HepG2 (cell line): Measurements from ENCODE around the gene NBPF20. TPM values are rescaled to one million over a fixed set of nuclear protein-coding genes. Genes with fewer than 3 reads are reported as not detected.
"Not testable (repeated sequence)": the region's sequence is repeated elsewhere in the genome, so short reads cannot be mapped to it uniquely, and the experiment has no call there.

Experiments used
- ATF2 ChIP-seq: sonication (generic); formaldehyde crosslinking; IDR thresholded peaks from 2 replicates; pipeline ENCODE4 v1.4.0; 2020; ENCODE audit warnings: missing genetic modification reagents
- DR1 ChIP-seq: sonication (generic); formaldehyde crosslinking; IDR thresholded peaks from 2 replicates; pipeline ENCODE4 v1.8.0; 2021; ENCODE audit warnings: mild to moderate bottlenecking, missing genetic modification reagents, inconsistent platforms
- GABPA ChIP-seq, 2 experiments: IDR thresholded peaks; 2 replicates each; pipeline ENCODE4 v1.6.1; 2011 to 2016; ENCODE audit warnings: low read depth in 2 of 2, low read length in 1 of 2, missing biosample characterization in 1 of 2, missing genetic modification characterization in 1 of 2
- MAFF ChIP-seq: IDR thresholded peaks from 2 replicates; pipeline ENCODE4 v1.6.1; 2011; ENCODE audit warnings: low read depth, low read length, improper control_type of control experiment
- MED1 ChIP-seq: sonication (generic); formaldehyde crosslinking; IDR thresholded peaks from 2 replicates; pipeline ENCODE4 v1.4.0; 2020; ENCODE audit warnings: missing genetic modification reagents
- MED13 ChIP-seq: sonication (generic); formaldehyde crosslinking; IDR thresholded peaks from 2 replicates; pipeline ENCODE4 v1.5.0; 2020; ENCODE audit warnings: missing genetic modification reagents
- MIER2 ChIP-seq: IDR thresholded peaks from 2 replicates; pipeline ENCODE4 v1.6.1; 2016; ENCODE audit warnings: missing biosample characterization, missing genetic modification reagents
- POLR2AphosphoS5 ChIP-seq: IDR thresholded peaks from 2 replicates; pipeline ENCODE4 v1.6.1; 2012; ENCODE audit warnings: low read depth, low read length
- PRDM10 ChIP-seq: sonication (generic); formaldehyde crosslinking; IDR thresholded peaks from 2 replicates; pipeline ENCODE4 v1.4.0; 2020; ENCODE audit warnings: low read depth, missing genetic modification reagents
- SIN3A ChIP-seq: IDR thresholded peaks from 2 replicates; pipeline ENCODE4 v1.6.1; 2011; ENCODE audit warnings: low read depth, mild to moderate bottlenecking, control low read depth, low read length, borderline replicate concordance
- SP1 ChIP-seq, 2 experiments: fragments of 450-650 bp in 1 of 2; sonication (generic) in 1 of 2; formaldehyde crosslinking in 1 of 2; IDR thresholded peaks; 2 replicates each; pipeline versions ENCODE4 v1.4.0 to v1.6.1; 2016 to 2020; ENCODE audit warnings: missing genetic modification reagents in 1 of 2
- ZGPAT ChIP-seq: IDR thresholded peaks from 2 replicates; pipeline ENCODE4 v1.6.1; 2016; ENCODE audit warnings: mild to moderate bottlenecking
- ZKSCAN8 ChIP-seq: IDR thresholded peaks from 2 replicates; pipeline ENCODE4 v1.6.1; 2016; ENCODE audit warnings: borderline replicate concordance, missing genetic modification reagents, missing compliant biosample characterization
- ZNF275 ChIP-seq: sonication (generic); formaldehyde crosslinking; IDR thresholded peaks from 2 replicates; pipeline ENCODE4 v1.8.0; 2022; ENCODE audit warnings: missing genetic modification reagents, mild to moderate bottlenecking, inconsistent platforms, borderline replicate concordance
- ZNF777 ChIP-seq: sonication (generic); formaldehyde crosslinking; IDR thresholded peaks from 2 replicates; pipeline ENCODE4 v1.4.0; 2020; ENCODE audit warnings: missing genetic modification reagents
- polyA plus RNA-seq, 8 experiments: library from polyadenylated mRNA; depleted of rRNA in 3 of 8; stranded (reverse) in 7 of 8; unstranded in 1 of 8; fragments of >200 nt; fragmentation: Illumina TruSeq in 4 of 8; extraction: Trizol in 4 of 8; gene quantifications; 2 replicates each; pipeline versions ENCODE4 v1.2.1 to v1.2.3, GENCODE V29; 2011 to 2016; ENCODE audit warnings: low read depth in 4 of 8, missing spikeins in 1 of 8, mixed read lengths in 1 of 8; ENCODE audit not compliant: insufficient read depth in 1 of 8
- total RNA-seq, 5 experiments: library from RNA; depleted of rRNA; stranded (reverse); fragments of >200 nt; fragmentation: Illumina TruSeq; extraction: Trizol; gene quantifications; 2 replicates each; pipeline ENCODE4 v1.2.3, GENCODE V29; 2016; ENCODE audit warnings: low read depth in 1 of 5

The NBPF20 gene
- total and polyA plus RNA-seq, 2 of the 13 experiments (the other 11 are each of a cell fraction or from before 2014, with no cell fraction given): 3.0 to 3.1 TPM

- peak; percentile 68 for TF ChIP-seq ZGPAT (CRISPR knock-in tag)
- peak; percentile 74 for TF ChIP-seq MAFF
- TF ChIP-seq MED13 (CRISPR knock-in tag): peak; percentile 63; the same call in 1 of the 2 replicates
- TF ChIP-seq ATF2: 0 out of 2 replicates have a peak, but pooled peaks have one; percentile 68
- TF ChIP-seq DR1: peak; percentile 67; the same call in 1 of the 2 replicates
- TF ChIP-seq POLR2AphosphoS5: peak; percentile 94
- peak; percentile 39; the same call in 1 of the 2 replicates for TF ChIP-seq ZKSCAN8 (CRISPR knock-in tag)
- peak; percentile 52 for TF ChIP-seq ZNF777 (CRISPR knock-in tag)
- not testable (repeated sequence) for TF ChIP-seq SP1 (IDR thresholded peaks at IDR 0.05); GABPA (IDR thresholded peaks at IDR 0.05; ENCODE audit: low read depth, low read length)
- TF ChIP-seq SP1 (CRISPR knock-in tag; IDR thresholded peaks at IDR 0.05): peak; percentile 55; the same call in 1 of the 2 replicates
- peak; percentile 93 for TF ChIP-seq PRDM10
- TF ChIP-seq GABPA (CRISPR knock-in tag; IDR thresholded peaks at IDR 0.05; ENCODE audit: low read depth): peak; percentile 38; the same call in 1 of the 2 replicates
- peak; percentile 64; the same call in 1 of the 2 replicates for TF ChIP-seq SIN3A
- TF ChIP-seq ZNF275: 0 out of 2 replicates have a peak, but pooled peaks have one; percentile 39
- 0 out of 2 replicates have a peak, but pooled peaks have one; percentile 59 for TF ChIP-seq MIER2
- TF ChIP-seq MED1 (CRISPR knock-in tag): peak; percentile 89
Measured at GRCh38 chr1:145465405-145466144, 40.2 kb upstream of the NBPF20 start (continued).
